ENCODE measurements around the gene DCTN3. TPM values are rescaled to one million over a fixed set of nuclear protein-coding genes. Genes with fewer than 3 reads are reported as not detected.

Gene DCTN3
- total and polyA plus RNA-seq, 12 donors: 30.5 to 143 (median 127) TPM

DNA sequence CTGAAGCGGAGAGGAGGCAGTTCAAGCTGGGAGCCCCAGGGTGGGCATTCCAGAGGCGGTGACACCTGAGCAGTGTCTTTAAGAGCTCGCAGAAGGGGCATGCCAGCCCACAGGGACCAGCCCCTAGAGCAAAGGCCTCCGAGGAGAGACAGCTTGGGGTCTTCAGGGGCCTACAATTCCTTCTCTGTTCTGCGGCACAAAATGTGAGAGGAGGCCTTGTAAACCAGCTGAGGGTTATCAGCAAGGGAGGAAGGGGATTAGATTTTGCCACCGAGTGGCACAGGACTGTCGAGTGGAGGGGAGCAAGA lies 17.8 kb upstream of the DCTN3 start:
- Histone ChIP-seq H3K9me3 (no peaks in the 10 kb centered on the region), H3K27me3 (no peaks in the 10 kb centered on the region), H3K27ac (peak overlapping the region; percentile 66 to 96 (median 88)), H3K4me3 (peak overlapping the region; percentile 67 to 88 (median 76)), H3K4me1 (peaks cover 5 to 38% (median 27%) of the 10 kb centered on the region in 9 donors), H3K36me3 (peaks cover 0 to 12% (median 0%) of the 10 kb centered on the region in 9 donors)
- intact Hi-C loops (cut with DNase I): no loop called here
- WGBS, 2 donors: 17% methylated on average over 7 of the region's 7 CpGs
- TF ChIP-seq, protein P1, sequence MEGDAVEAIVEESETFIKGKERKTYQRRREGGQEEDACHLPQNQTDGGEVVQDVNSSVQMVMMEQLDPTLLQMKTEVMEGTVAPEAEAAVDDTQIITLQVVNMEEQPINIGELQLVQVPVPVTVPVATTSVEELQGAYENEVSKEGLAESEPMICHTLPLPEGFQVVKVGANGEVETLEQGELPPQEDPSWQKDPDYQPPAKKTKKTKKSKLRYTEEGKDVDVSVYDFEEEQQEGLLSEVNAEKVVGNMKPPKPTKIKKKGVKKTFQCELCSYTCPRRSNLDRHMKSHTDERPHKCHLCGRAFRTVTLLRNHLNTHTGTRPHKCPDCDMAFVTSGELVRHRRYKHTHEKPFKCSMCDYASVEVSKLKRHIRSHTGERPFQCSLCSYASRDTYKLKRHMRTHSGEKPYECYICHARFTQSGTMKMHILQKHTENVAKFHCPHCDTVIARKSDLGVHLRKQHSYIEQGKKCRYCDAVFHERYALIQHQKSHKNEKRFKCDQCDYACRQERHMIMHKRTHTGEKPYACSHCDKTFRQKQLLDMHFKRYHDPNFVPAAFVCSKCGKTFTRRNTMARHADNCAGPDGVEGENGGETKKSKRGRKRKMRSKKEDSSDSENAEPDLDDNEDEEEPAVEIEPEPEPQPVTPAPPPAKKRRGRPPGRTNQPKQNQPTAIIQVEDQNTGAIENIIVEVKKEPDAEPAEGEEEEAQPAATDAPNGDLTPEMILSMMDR (IDR thresholded peaks at IDR 0.05): no peak
- peak in 2 of 8 donors; percentile 3 to 4 for ATAC-seq
- no peak for DNase-seq

DNA sequence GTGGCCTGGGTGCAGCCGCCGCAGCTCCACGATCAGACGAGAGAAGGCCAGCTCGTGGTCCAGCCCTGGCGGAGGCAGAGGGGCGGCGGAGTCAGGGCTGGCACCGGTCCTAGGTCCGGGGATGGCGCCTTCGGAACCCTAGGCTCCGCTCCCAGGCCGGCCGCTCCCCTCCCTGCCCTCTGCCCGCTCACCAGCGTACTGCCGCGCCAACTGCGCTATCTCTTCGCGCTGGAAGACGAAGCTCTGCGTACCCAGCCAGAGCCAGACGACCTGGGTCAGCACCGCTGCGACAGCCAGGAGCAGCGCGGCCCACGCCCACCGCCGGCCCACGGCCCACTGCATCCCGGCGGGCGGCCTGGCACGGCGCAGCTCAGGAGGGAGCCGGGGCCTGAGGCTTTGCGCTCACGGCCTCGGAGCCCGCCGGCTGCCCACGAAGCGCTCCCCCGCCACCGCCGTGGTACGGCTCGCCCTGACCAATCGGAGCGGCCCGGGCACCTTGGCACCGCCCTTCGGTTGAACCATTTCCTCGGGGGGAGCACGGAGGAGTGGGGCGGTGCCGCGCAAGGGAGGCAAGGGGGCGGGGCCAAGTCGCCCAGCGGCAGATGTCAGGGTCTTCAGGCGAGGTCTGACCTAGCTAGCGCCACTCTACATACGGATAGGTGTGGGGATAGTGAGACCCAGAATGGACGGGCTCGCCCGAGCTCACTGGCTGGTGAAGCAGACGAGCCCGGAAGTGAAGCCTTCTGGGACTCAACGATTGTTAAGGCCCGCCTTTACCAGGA lies 17.3 kb upstream of the DCTN3 start, which contains the start of gene SIGMAR1:
SIGMAR1 (minus strand) TSS at position 432 of the 782 bp plus-strand sequence; CDS start at position 342, 90 bp downstream.
- DNase-seq (peak; percentile 94 to 95), ATAC-seq (peak; percentile 95 to 97 (median 96))
- peak within 1 kb of the TSS; percentile 67 to 88 (median 76) for H3K4me3 ChIP-seq
- H3K9me3 ChIP-seq: no peaks in the 10 kb centered on the region
- peaks cover 5 to 38% (median 27%) of the 10 kb centered on the region in 9 donors for H3K4me1 ChIP-seq
- intact Hi-C loops (cut with DNase I): no loop called here
- WGBS, 2 donors: 0% methylated on average over 74 of the region's 74 CpGs
- H3K27me3 ChIP-seq: no peaks in the 10 kb centered on the region
- H3K36me3 ChIP-seq: peaks cover 0 to 12% (median 0%) of the 10 kb centered on the region in 9 donors
- TF ChIP-seq, protein P1 (IDR thresholded peaks at IDR 0.05): peak in 1 of 9 donors; percentile 5
- peak within 1 kb of the TSS; percentile 66 to 96 (median 88) for H3K27ac ChIP-seq

DNA sequence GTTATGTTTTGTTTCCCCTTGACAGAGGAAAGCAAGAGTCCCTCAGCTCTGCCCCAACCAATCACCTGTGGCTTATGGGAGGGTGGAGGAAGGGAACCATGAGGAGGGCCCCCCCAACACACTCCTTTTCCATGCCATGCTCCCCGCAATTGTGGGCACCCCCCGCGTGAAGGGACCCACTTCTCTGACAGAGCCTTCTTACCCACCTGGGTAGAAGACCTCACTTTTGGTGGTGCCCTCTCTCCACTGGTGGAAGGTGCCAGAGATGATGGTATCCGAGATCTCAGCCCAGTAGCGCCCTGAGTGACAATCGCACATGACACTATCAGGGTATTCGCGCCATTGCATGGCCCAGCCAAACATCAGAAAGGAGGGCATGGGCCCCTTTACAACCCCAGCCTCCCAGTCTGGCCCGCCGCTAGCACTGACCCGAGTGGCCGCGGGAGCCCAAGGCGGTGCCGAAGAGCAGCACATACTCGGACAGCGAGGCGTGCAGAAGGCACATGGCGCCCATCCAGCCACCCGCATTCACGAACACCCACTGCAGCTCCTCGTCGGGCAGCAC lies 16.6 kb upstream of the DCTN3 start:
- Histone ChIP-seq H3K27ac (peak overlapping the region; percentile 66 to 96 (median 88)), H3K9me3 (no peaks in the 10 kb centered on the region), H3K36me3 (peaks cover 0 to 12% (median 0%) of the 10 kb centered on the region in 9 donors), H3K4me1 (peaks cover 5 to 38% (median 27%) of the 10 kb centered on the region in 9 donors), H3K4me3 (peak overlapping the region; percentile 67 to 88 (median 76)), H3K27me3 (no peaks in the 10 kb centered on the region)
- 9 to 10% methylated on average over 23 of the region's 23 CpGs for WGBS, 2 donors
- TF ChIP-seq, protein P1 (IDR thresholded peaks at IDR 0.05): no peak
- DNase-seq (no peak), ATAC-seq (peak in 3 of 8 donors; percentile 11 to 28 (median 14))
- intact Hi-C loops (cut with DNase I): no loop called here

DNA sequence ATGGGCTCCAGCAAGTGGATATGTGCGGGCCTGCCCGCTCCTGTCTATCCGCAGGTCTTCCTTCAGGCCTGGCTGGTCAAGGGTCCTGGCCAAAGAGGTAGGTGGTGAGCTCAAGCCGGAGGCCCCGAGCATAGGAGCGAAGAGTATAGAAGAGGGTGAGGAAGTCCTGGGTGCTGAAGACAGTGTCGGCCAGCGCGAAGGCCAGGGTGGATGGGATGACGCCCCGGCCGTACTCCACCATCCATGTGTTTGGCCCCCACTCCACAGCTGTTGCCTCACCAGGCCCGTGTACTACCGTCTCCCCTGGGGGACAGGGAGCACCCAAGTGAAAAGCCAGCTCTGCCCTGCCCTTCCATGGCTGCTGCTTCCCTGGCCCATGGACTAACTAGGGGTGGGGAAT lies 15.3 kb upstream of the DCTN3 start:
- TF ChIP-seq, protein P1 (IDR thresholded peaks at IDR 0.05): no peak
- DNase-seq (no peak), ATAC-seq (no peak)
- H3K4me1 ChIP-seq: peaks cover 5 to 38% (median 27%) of the 10 kb centered on the region in 9 donors
- 92 to 95% methylated on average over 14 of the region's 14 CpGs for WGBS, 2 donors
- H3K27me3 ChIP-seq: peaks cover 0 to 5% (median 0%) of the 10 kb centered on the region in 7 donors
- no peaks in the 10 kb centered on the region for H3K9me3 ChIP-seq
- H3K27ac ChIP-seq: no peak overlapping the region
- intact Hi-C loops (cut with DNase I): loop anchor here in 4 of 10 donors (2.0 kb wide), 1 partner anchor 23 kb away; the partner anchor contains the start of gene RPP25L (in 4 of the 4)
- peaks cover 0 to 12% (median 0%) of the 10 kb centered on the region in 9 donors for H3K36me3 ChIP-seq
- H3K4me3 ChIP-seq: no peak overlapping the region

All from heart right ventricle (tissue), 16 donors.